B cell (primary cell): ENCODE data around the gene SYNE1. TPM values are rescaled to one million over a fixed set of nuclear protein-coding genes. Genes with fewer than 3 reads are reported as not detected.

Experiments
- ATAC-seq: fragments of 200-7000 bp; cut with Tn5 transposase; one replicate; pipeline ENCODE4 v1.10.0; 2021; ENCODE audit warnings: low read depth, mild to moderate bottlenecking, moderate number of reproducible peaks, moderate library complexity
- CTCF ChIA-PET: fragments of 350-600 bp; sonication (Branson Sonifier 250); formaldehyde crosslinking; loops from one replicate; lab custom pipeline; 2021; ENCODE audit warnings: antibody characterized with exemption, inconsistent platforms; lab: Charles Lee
- POLR2A ChIA-PET: fragments of 350-600 bp; sonication (Branson Sonifier 250); formaldehyde crosslinking; loops from one replicate; lab custom pipeline; 2021; ENCODE audit warnings: antibody characterized with exemption; lab: Charles Lee
- DNase-seq: peaks from one replicate; pipeline ENCODE4 v3.0.0; 2013
- H2AFZ ChIP-seq: 2 replicates; pipeline ENCODE4 v1.6.1; 2012; ENCODE audit warnings: mild to moderate bottlenecking, low read depth, low read length; ENCODE audit not compliant: insufficient read depth, poor library complexity, severe bottlenecking
- H3K27ac ChIP-seq, 2 donors: 1 replicate in 1 of 2; 2 replicates in 1 of 2; pipeline ENCODE4 v1.5.1; 2012 to 2013; ENCODE audit warnings: low read length in 2 of 2, mild to moderate bottlenecking in 2 of 2, moderate library complexity in 1 of 2
- H3K27me3 ChIP-seq, 4 experiments: fragments of 200-600 bp in 1 of 4; sonication (generic) in 1 of 4; replicated peaks in 1 of 4; 1 replicate in 2 of 4; 2 replicates in 2 of 4; pipeline versions ENCODE4 v1.6.1 to v1.7.0; 2013 to 2016; ENCODE audit warnings: low read length in 3 of 4, mild to moderate bottlenecking in 2 of 4, mixed read lengths in 1 of 4, moderate library complexity in 1 of 4; ENCODE audit not compliant: insufficient read depth in 4 of 4, control insufficient read depth in 3 of 4; ENCODE audit errors: control extremely low read depth in 1 of 4
- H3K36me3 ChIP-seq, 2 experiments: replicated peaks in 1 of 2; 1 replicate in 1 of 2; 2 replicates in 1 of 2; pipeline versions ENCODE4 v1.6.1 to v1.7.1; 2013; ENCODE audit warnings: low read length in 1 of 2; ENCODE audit not compliant: insufficient read depth in 2 of 2, control insufficient read depth in 1 of 2; ENCODE audit errors: control extremely low read depth in 1 of 2, extremely low read depth in 1 of 2
- H3K4me1 ChIP-seq, 2 donors: fragments of 200-600 bp in 1 of 2; sonication (generic) in 1 of 2; 1 replicate in 1 of 2; 2 replicates in 1 of 2; pipeline versions ENCODE4 v1.5.1 to v1.6.1; 2013 to 2017; ENCODE audit warnings: low read length in 2 of 2; ENCODE audit not compliant: control insufficient read depth in 2 of 2, insufficient read depth in 2 of 2
- H3K4me2 ChIP-seq: replicated peaks from 2 replicates; pipeline ENCODE3; 2012; ENCODE audit warnings: mild to moderate bottlenecking, low read depth, low read length; ENCODE audit not compliant: poor library complexity, severe bottlenecking
- H3K4me3 ChIP-seq, 5 experiments: fragments of 200-600 bp in 1 of 5; sonication (generic) in 1 of 5; 1 replicate in 3 of 5; 2 replicates in 2 of 5; pipeline versions ENCODE4 v1.5.1 to v1.7.0; 2011 to 2016; ENCODE audit warnings: low read length in 4 of 5, mild to moderate bottlenecking in 4 of 5, low read depth in 2 of 5, control low read depth in 1 of 5, moderate library complexity in 1 of 5; ENCODE audit not compliant: insufficient read depth in 1 of 5; ENCODE audit errors: control extremely low read depth in 1 of 5, extremely low read depth in 1 of 5
- H3K79me2 ChIP-seq: fragments of 200-600 bp; sonication (generic); one replicate; pipeline ENCODE4 v1.6.0; 2016; ENCODE audit warnings: low read length; ENCODE audit not compliant: control insufficient read depth, insufficient read depth
- H3K9ac ChIP-seq: fragments of 200-600 bp; sonication (generic); 2 replicates; pipeline ENCODE4 v1.6.1; 2017; ENCODE audit warnings: mild to moderate bottlenecking, low read length, moderate library complexity
- H3K9me3 ChIP-seq, 3 donors: one replicate each; pipeline versions ENCODE4 v1.6.1 to v1.7.1; 2013; ENCODE audit warnings: low read length in 2 of 3; ENCODE audit not compliant: control insufficient read depth in 2 of 3, insufficient read depth in 1 of 3; ENCODE audit errors: control extremely low read depth in 1 of 3
- H4K20me1 ChIP-seq: 2 replicates; pipeline ENCODE4 v1.6.0; 2012; ENCODE audit warnings: mild to moderate bottlenecking, low read length; ENCODE audit not compliant: insufficient read depth, control insufficient read depth, poor library complexity, severe bottlenecking
- H3K27ac Mint-ChIP-seq: one replicate; pipeline ENCODE4 v1.8.0; 2021; ENCODE audit warnings: mixed read lengths
- H3K27me3 Mint-ChIP-seq: one replicate; pipeline ENCODE4 v1.8.0; 2021; ENCODE audit warnings: mixed read lengths
- H3K4me1 Mint-ChIP-seq: one replicate; pipeline ENCODE4 v1.8.0; 2021; ENCODE audit warnings: mixed read lengths
- H3K4me3 Mint-ChIP-seq: one replicate; pipeline ENCODE4 v1.8.0; 2021; ENCODE audit warnings: mixed read lengths
- H3K9me3 Mint-ChIP-seq: one replicate; pipeline ENCODE4 v1.8.0; 2022; ENCODE audit warnings: mixed read lengths; ENCODE audit not compliant: insufficient read depth
- EZH2 ChIP-seq: IDR thresholded peaks from 2 replicates; pipeline ENCODE4 v1.6.1; 2012; ENCODE audit warnings: borderline replicate concordance, low read depth, mild to moderate bottlenecking, moderate library complexity, low read length; ENCODE audit not compliant: insufficient read depth, poor library complexity, severe bottlenecking
- WGBS: methylation state at CpG from one replicate; pipeline ENCODE4 v1.1.5; 2013; ENCODE audit warnings: missing lambda C conversion rate; ENCODE audit not compliant: insufficient coverage; 5-methylcytosine and 5-hydroxymethylcytosine counted together
- intact Hi-C: fragments of 100-400 bp; cut with micrococcal nuclease; formaldehyde crosslinking; loops from one replicate; pipeline ENCODE4 v1.10.0; 2022
- polyA plus RNA-seq: library from polyadenylated mRNA; depleted of rRNA; stranded (reverse); fragments of >200 nt; gene quantifications from 2 replicates; pipeline ENCODE4 v1.2.3, GENCODE V29; 2012
- total RNA-seq, 2 donors: library from RNA; stranded (reverse); fragments of 120-200 nt in 1 of 2; gene quantifications; 1 replicate in 1 of 2; 2 replicates in 1 of 2; pipeline versions ENCODE4 v1.2.3 to v1.2.4, GENCODE V29; 2013 to 2022
- TF ChIP-seq, protein P1 (sequence below): fragments of 200-600 bp; IDR thresholded peaks from one replicate; pipeline ENCODE4 v1.8.0; 2022; ENCODE audit warnings: antibody characterized with exemption, mild to moderate bottlenecking

The SYNE1 gene
- total and polyA plus RNA-seq, 2 donors (not counting 1 experiment from before 2014, with no cell fraction given), result 49.2 to 108 TPM

DNA sequence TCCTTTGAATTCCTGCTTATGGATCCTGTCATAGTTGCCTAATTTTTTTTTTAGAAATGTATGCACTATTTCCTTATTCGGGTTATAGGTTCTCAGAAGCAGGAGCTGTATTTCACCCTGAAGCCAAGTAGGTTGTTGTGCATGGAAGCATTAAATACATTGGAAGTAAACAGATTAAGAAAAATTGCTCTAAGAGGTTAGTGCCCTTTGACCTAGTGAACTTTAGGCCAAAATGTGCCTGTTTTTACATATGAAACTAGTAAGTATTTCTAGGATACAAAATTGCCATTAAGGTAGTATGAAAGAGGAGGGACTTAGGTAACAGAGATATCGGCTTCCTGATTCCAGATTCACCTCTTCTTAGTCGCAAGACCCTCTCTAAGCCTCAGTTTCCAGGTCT lies 377.9 kb downstream of the SYNE1 start:
- Mint-ChIP-seq H3K4me3 (no peak overlapping the region), H3K9me3 (no peaks in the 10 kb centered on the region), H3K27me3 (no peaks in the 10 kb centered on the region), H3K27ac (no peak overlapping the region), H3K4me1 (no peaks in the 10 kb centered on the region)
- ATAC-seq, result no peak
- no peak overlapping the region for H3K9ac ChIP-seq
- intact Hi-C loops, result no loop called here
- no peaks in the 10 kb centered on the region for H3K79me2 ChIP-seq
- CTCF ChIA-PET, result interaction anchor here (0.5 kb wide), 1 partner anchor 576 kb away, joined by 4 read pairs; no protein-coding TSS in a partner anchor
- no peak for TF ChIP-seq EZH2
- TF ChIP-seq, protein P1, sequence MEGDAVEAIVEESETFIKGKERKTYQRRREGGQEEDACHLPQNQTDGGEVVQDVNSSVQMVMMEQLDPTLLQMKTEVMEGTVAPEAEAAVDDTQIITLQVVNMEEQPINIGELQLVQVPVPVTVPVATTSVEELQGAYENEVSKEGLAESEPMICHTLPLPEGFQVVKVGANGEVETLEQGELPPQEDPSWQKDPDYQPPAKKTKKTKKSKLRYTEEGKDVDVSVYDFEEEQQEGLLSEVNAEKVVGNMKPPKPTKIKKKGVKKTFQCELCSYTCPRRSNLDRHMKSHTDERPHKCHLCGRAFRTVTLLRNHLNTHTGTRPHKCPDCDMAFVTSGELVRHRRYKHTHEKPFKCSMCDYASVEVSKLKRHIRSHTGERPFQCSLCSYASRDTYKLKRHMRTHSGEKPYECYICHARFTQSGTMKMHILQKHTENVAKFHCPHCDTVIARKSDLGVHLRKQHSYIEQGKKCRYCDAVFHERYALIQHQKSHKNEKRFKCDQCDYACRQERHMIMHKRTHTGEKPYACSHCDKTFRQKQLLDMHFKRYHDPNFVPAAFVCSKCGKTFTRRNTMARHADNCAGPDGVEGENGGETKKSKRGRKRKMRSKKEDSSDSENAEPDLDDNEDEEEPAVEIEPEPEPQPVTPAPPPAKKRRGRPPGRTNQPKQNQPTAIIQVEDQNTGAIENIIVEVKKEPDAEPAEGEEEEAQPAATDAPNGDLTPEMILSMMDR, result no peak
- H3K4me3 ChIP-seq, result no peak overlapping the region
- peaks cover 0 to 13% (median 10%) of the 10 kb centered on the region in 3 donors for H3K9me3 ChIP-seq
- peaks cover 0 to 79% of the 10 kb centered on the region in 2 experiments for H3K36me3 ChIP-seq
- POLR2A ChIA-PET, result no interaction called here
- H3K27ac ChIP-seq, result no peak overlapping the region
- H3K4me2 ChIP-seq, result no peak overlapping the region
- no peak overlapping the region for H2AFZ ChIP-seq
- no peak for DNase-seq
- no peaks in the 10 kb centered on the region for H3K4me1 ChIP-seq
- no CpG with 5 or more reads among the region's 3 CpGs for WGBS
- H3K27me3 ChIP-seq, result no peaks in the 10 kb centered on the region
- no peaks in the 10 kb centered on the region for H4K20me1 ChIP-seq

DNA sequence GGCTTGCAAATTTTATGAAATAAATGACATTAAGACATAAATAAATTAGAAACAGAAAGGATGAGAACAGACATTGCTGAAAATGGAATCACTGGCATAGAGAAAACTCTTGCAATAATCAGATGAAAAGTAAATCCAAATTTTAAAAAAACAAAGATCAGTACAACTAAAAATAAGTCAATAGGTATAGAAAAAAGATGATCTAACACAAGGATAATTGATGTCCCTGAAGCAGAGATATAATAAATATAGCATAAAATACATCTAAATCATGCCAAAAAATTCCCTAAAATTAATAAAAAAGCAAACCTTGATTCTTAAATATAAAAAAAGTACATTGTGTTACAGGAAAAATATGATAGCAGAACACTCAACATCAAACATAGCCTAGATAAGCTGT lies 379.6 kb downstream of the SYNE1 start:
- no peak overlapping the region for H3K4me3 Mint-ChIP-seq
- H3K27ac ChIP-seq, result no peak overlapping the region
- no peak for DNase-seq
- no peak overlapping the region for H3K4me3 ChIP-seq
- H3K27ac Mint-ChIP-seq, result no peak overlapping the region
- no peak overlapping the region for H3K9ac ChIP-seq
- no peaks in the 10 kb centered on the region for H3K4me1 Mint-ChIP-seq
- no peaks in the 10 kb centered on the region for H3K27me3 ChIP-seq
- TF ChIP-seq, protein P1, result no peak
- TF ChIP-seq EZH2, result no peak
- no peaks in the 10 kb centered on the region for H3K9me3 ChIP-seq
- no peak for ATAC-seq
- no peaks in the 10 kb centered on the region for H3K79me2 ChIP-seq
- peaks cover 0 to 76% of the 10 kb centered on the region in 2 experiments for H3K36me3 ChIP-seq
- intact Hi-C loops, result no loop called here
- no peaks in the 10 kb centered on the region for H4K20me1 ChIP-seq
- H3K9me3 Mint-ChIP-seq, result no peaks in the 10 kb centered on the region
- H3K27me3 Mint-ChIP-seq, result no peaks in the 10 kb centered on the region
- no peak overlapping the region for H2AFZ ChIP-seq
- ChIA-PET POLR2A (no interaction called here), CTCF (no interaction called here)
- no peak overlapping the region for H3K4me2 ChIP-seq
- no peaks in the 10 kb centered on the region for H3K4me1 ChIP-seq
